Naive thymus-derived CD4-positive, alpha-beta T cell (primary cell): ENCODE measurements around the gene ZBTB9. TPM values are rescaled to one million over a fixed set of nuclear protein-coding genes. Genes with fewer than 3 reads are reported as not detected.
A peak's percentile ranks its signal among the peaks of the same experiment; 100 is the strongest.

Experiments used
- ATAC-seq: fragments of 150-1000 bp; cut with Tn5 transposase; 2 replicates; pipeline ENCODE4 v1.10.0; 2021; ENCODE audit warnings: mild to moderate bottlenecking, moderate library complexity
- CTCF ChIA-PET: fragments of 350-600 bp; sonication (Branson Sonifier 250); formaldehyde crosslinking; loops from one replicate; lab custom pipeline; 2021; ENCODE audit warnings: antibody characterized with exemption; lab: Charles Lee
- POLR2A ChIA-PET: fragments of 350-600 bp; sonication (Branson Sonifier 250); formaldehyde crosslinking; loops from one replicate; lab custom pipeline; 2021; ENCODE audit warnings: antibody characterized with exemption, inconsistent platforms; lab: Charles Lee
- DNase-seq, 9 donors: peaks; one replicate each; pipeline versions ENCODE4 v3.0.0 to v3.0.0-alpha.2; 2020 to 2022; ENCODE audit warnings: mixed read lengths in 1 of 9
- H3K27ac ChIP-seq: one replicate; pipeline ENCODE4 v1.7.0; 2013; ENCODE audit warnings: mild to moderate bottlenecking, low read depth, low read length, moderate library complexity
- H3K27me3 ChIP-seq, 2 donors: one replicate each; pipeline ENCODE4 v1.7.0; 2013; ENCODE audit warnings: low read length in 2 of 2, mild to moderate bottlenecking in 2 of 2, moderate library complexity in 2 of 2; ENCODE audit not compliant: control insufficient read depth in 2 of 2, insufficient read depth in 2 of 2
- H3K36me3 ChIP-seq, 3 experiments: 1 replicate in 2 of 3; 2 replicates in 1 of 3; pipeline ENCODE4 v1.7.0; 2013; ENCODE audit warnings: low read length in 3 of 3, mild to moderate bottlenecking in 3 of 3, moderate library complexity in 1 of 3; ENCODE audit not compliant: insufficient read depth in 3 of 3, control insufficient read depth in 2 of 3
- H3K4me1 ChIP-seq, 2 donors: one replicate each; pipeline ENCODE4 v1.7.0; 2013; ENCODE audit warnings: low read length in 2 of 2, mild to moderate bottlenecking in 2 of 2, moderate library complexity in 1 of 2; ENCODE audit not compliant: control insufficient read depth in 2 of 2, insufficient read depth in 2 of 2
- H3K4me3 ChIP-seq: 2 replicates; pipeline ENCODE4 v1.7.0; 2013; ENCODE audit warnings: mild to moderate bottlenecking, low read length
- H3K9me3 ChIP-seq, 3 experiments: 1 replicate in 2 of 3; 2 replicates in 1 of 3; pipeline ENCODE4 v1.7.0; 2013; ENCODE audit warnings: low read length in 3 of 3; ENCODE audit not compliant: control insufficient read depth in 2 of 3
- H3K27ac Mint-ChIP-seq, 9 donors: one replicate each; pipeline ENCODE4 v1.8.0; 2020 to 2022; ENCODE audit warnings: mixed read lengths in 9 of 9, mild to moderate bottlenecking in 8 of 9, moderate library complexity in 5 of 9, inconsistent platforms in 2 of 9
- H3K27me3 Mint-ChIP-seq, 5 donors: one replicate each; pipeline ENCODE4 v1.8.0; 2021 to 2022; ENCODE audit warnings: mixed read lengths in 5 of 5, mild to moderate bottlenecking in 1 of 5
- H3K36me3 Mint-ChIP-seq, 5 donors: one replicate each; pipeline ENCODE4 v1.8.0; 2020 to 2022; ENCODE audit warnings: mixed read lengths in 5 of 5, mild to moderate bottlenecking in 3 of 5, inconsistent platforms in 1 of 5
- H3K4me1 Mint-ChIP-seq, 7 donors: one replicate each; pipeline ENCODE4 v1.8.0; 2020 to 2022; ENCODE audit warnings: mixed read lengths in 7 of 7, mild to moderate bottlenecking in 3 of 7, inconsistent platforms in 1 of 7
- H3K4me3 Mint-ChIP-seq, 10 donors: one replicate each; pipeline ENCODE4 v1.8.0; 2020 to 2022; ENCODE audit warnings: mild to moderate bottlenecking in 10 of 10, mixed read lengths in 10 of 10, moderate library complexity in 6 of 10, inconsistent platforms in 2 of 10
- H3K9me3 Mint-ChIP-seq, 11 donors: one replicate each; pipeline ENCODE4 v1.8.0; 2020 to 2022; ENCODE audit warnings: mixed read lengths in 11 of 11, mild to moderate bottlenecking in 4 of 11, inconsistent platforms in 1 of 11, moderate library complexity in 1 of 11
- intact Hi-C, 2 donors: fragments of 100-400 bp; cut with micrococcal nuclease; formaldehyde crosslinking; loops; one replicate each; pipeline ENCODE4 v1.15.1; 2023
- polyA plus RNA-seq, 2 donors: library from polyadenylated mRNA; unstranded; fragments of 300-500 nt; fragmentation: Illumina TruSeq; gene quantifications; one replicate each; pipeline ENCODE4 v1.2.3, GENCODE V29; 2021
- total RNA-seq, 6 experiments: library from RNA in 5 of 6; stranded (reverse) in 5 of 6; gene quantifications; 1 replicate in 5 of 6; 2 replicates in 1 of 6; pipeline ENCODE4 v1.2.3 and lab custom pipeline; 2021 to 2026

The ZBTB9 gene
- total and polyA plus RNA-seq, 7 experiments from 2014 or later = 3.3 to 15.2 (median 9.8) TPM

GRCh38 chr6:33490621-33491020 is 36.2 kb downstream of the ZBTB9 start:
- peak overlapping the region in 1 of 9 donors; percentile 31 for H3K27ac Mint-ChIP-seq
- Histone ChIP-seq H3K36me3 (no peaks in the 10 kb centered on the region), H3K27me3 (no peaks in the 10 kb centered on the region), H3K27ac (no peak overlapping the region), H3K9me3 (no peaks in the 10 kb centered on the region), H3K4me1 (no peaks in the 10 kb centered on the region), H3K4me3 (no peak overlapping the region)
- H3K4me1 Mint-ChIP-seq = peaks cover 0 to 4% (median 0%) of the 10 kb centered on the region in 7 donors
- CTCF ChIA-PET = interaction anchor here (0.5 kb wide), 1 partner anchor 9 kb away, joined by 4 read pairs; no protein-coding TSS in a partner anchor
- no peak overlapping the region for H3K4me3 Mint-ChIP-seq
- intact Hi-C loops = no loop called here
- POLR2A ChIA-PET = no interaction called here
- no peak for ATAC-seq
- peaks cover 0 to 24% (median 5%) of the 10 kb centered on the region in 5 donors for H3K27me3 Mint-ChIP-seq
- no peaks in the 10 kb centered on the region for H3K9me3 Mint-ChIP-seq
- DNase-seq = no peak
- H3K36me3 Mint-ChIP-seq = no peaks in the 10 kb centered on the region

GRCh38 chr6:33492093-33492492 is 37.7 kb downstream of the ZBTB9 start:
- CTCF ChIA-PET = interaction anchor here (0.6 kb wide), 1 partner anchor 171 kb away, joined by 3 read pairs; no protein-coding TSS in a partner anchor
- Mint-ChIP-seq H3K4me3 (no peak overlapping the region), H3K9me3 (no peaks in the 10 kb centered on the region), H3K27me3 (peaks cover 0 to 31% (median 5%) of the 10 kb centered on the region in 5 donors), H3K27ac (peak overlapping the region in 1 of 9 donors; percentile 28), H3K4me1 (peaks cover 0 to 4% (median 0%) of the 10 kb centered on the region in 7 donors), H3K36me3 (no peaks in the 10 kb centered on the region)
- ATAC-seq (no peak), DNase-seq (no peak)
- POLR2A ChIA-PET = no interaction called here
- Histone ChIP-seq H3K4me3 (no peak overlapping the region), H3K27ac (no peak overlapping the region), H3K9me3 (no peaks in the 10 kb centered on the region), H3K4me1 (no peaks in the 10 kb centered on the region), H3K36me3 (no peaks in the 10 kb centered on the region), H3K27me3 (no peaks in the 10 kb centered on the region)
- intact Hi-C loops = loop anchor here in 1 of 2 donors (1.0 kb wide), 1 partner anchor 101 kb away; the partner anchor contains the start of gene KIFC1

GRCh38 chr6:33497157-33497556 is 42.8 kb downstream of the ZBTB9 start:
- CTCF ChIA-PET = no interaction called here
- intact Hi-C loops = no loop called here
- POLR2A ChIA-PET = interaction anchor here (0.6 kb wide), 1 partner anchor 95 kb away, joined by 3 read pairs; no protein-coding TSS in a partner anchor
- no peaks in the 10 kb centered on the region for H3K36me3 ChIP-seq
- Mint-ChIP-seq H3K4me3 (no peak overlapping the region), H3K4me1 (no peaks in the 10 kb centered on the region), H3K27me3 (peaks cover 0 to 27% (median 0%) of the 10 kb centered on the region in 5 donors), H3K36me3 (no peaks in the 10 kb centered on the region), H3K9me3 (no peaks in the 10 kb centered on the region), H3K27ac (no peak overlapping the region)
- ATAC-seq = no peak
- no peak overlapping the region for H3K27ac ChIP-seq
- no peaks in the 10 kb centered on the region for H3K9me3 ChIP-seq
- no peak overlapping the region for H3K4me3 ChIP-seq
- H3K27me3 ChIP-seq = no peaks in the 10 kb centered on the region
- DNase-seq = no peak
- no peaks in the 10 kb centered on the region for H3K4me1 ChIP-seq

GRCh38 chr6:33502486-33502885 is 48.1 kb downstream of the ZBTB9 start:
- no peak for DNase-seq
- intact Hi-C loops = no loop called here
- no peak overlapping the region for H3K27ac Mint-ChIP-seq
- no peak overlapping the region for H3K4me3 ChIP-seq
- ChIA-PET POLR2A (interaction anchor here (1.3 kb wide), 1 partner anchor 10 kb away, joined by 3 read pairs; no protein-coding TSS in a partner anchor), CTCF (no interaction called here)
- no peaks in the 10 kb centered on the region for H3K9me3 ChIP-seq
- H3K27me3 ChIP-seq = no peaks in the 10 kb centered on the region
- H3K4me1 ChIP-seq = no peaks in the 10 kb centered on the region
- peaks cover 0 to 4% (median 0%) of the 10 kb centered on the region in 11 donors for H3K9me3 Mint-ChIP-seq
- no peak overlapping the region for H3K4me3 Mint-ChIP-seq
- peaks cover 0 to 18% (median 0%) of the 10 kb centered on the region in 5 donors for H3K27me3 Mint-ChIP-seq
- ATAC-seq = no peak
- H3K4me1 Mint-ChIP-seq = no peaks in the 10 kb centered on the region
- no peak overlapping the region for H3K27ac ChIP-seq
- H3K36me3 Mint-ChIP-seq = no peaks in the 10 kb centered on the region
- H3K36me3 ChIP-seq = no peaks in the 10 kb centered on the region

- no peaks in the 10 kb centered on the region for H3K36me3 ChIP-seq
- no peaks in the 10 kb centered on the region for H3K9me3 ChIP-seq
- ChIA-PET CTCF (interaction anchor here (0.7 to 1.3 kb wide), 2 partner anchors 8 to 71 kb away, joined by 3 read pairs; no protein-coding TSS in a partner anchor), POLR2A (interaction anchor here (0.6 kb wide), 1 partner anchor 1248 kb away, joined by 3 read pairs; no protein-coding TSS in a partner anchor)
- no peaks in the 10 kb centered on the region for H3K27me3 ChIP-seq
- H3K4me1 Mint-ChIP-seq = peaks cover 0 to 4% (median 0%) of the 10 kb centered on the region in 7 donors
- no peak overlapping the region for H3K4me3 ChIP-seq
- H3K4me1 ChIP-seq = no peaks in the 10 kb centered on the region
- no peak for DNase-seq
- H3K27me3 Mint-ChIP-seq = peaks cover 7 to 18% (median 8%) of the 10 kb centered on the region in 5 donors
- no peak overlapping the region for H3K4me3 Mint-ChIP-seq
- no peak for ATAC-seq
- H3K36me3 Mint-ChIP-seq = no peaks in the 10 kb centered on the region
- H3K27ac ChIP-seq = no peak overlapping the region
- intact Hi-C loops = no loop called here
- no peak overlapping the region for H3K27ac Mint-ChIP-seq
- peaks cover 0 to 4% (median 0%) of the 10 kb centered on the region in 11 donors for H3K9me3 Mint-ChIP-seq
Measured at GRCh38 chr6:33504486-33504885, 50.1 kb downstream of the ZBTB9 start.

- no peak overlapping the region for H3K4me3 ChIP-seq
- CTCF ChIA-PET = no interaction called here
- H3K4me3 Mint-ChIP-seq = no peak overlapping the region
Measured at GRCh38 chr6:33505548-33506370, 51.4 kb downstream of the ZBTB9 start.

More at GRCh38 chr6:33505548-33506370, 51.4 kb downstream of the ZBTB9 start:
- Mint-ChIP-seq H3K27me3 (peaks cover 10 to 12% (median 11%) of the 10 kb centered on the region in 5 donors), H3K36me3 (no peaks in the 10 kb centered on the region), H3K27ac (no peak overlapping the region), H3K9me3 (peaks cover 0 to 4% (median 0%) of the 10 kb centered on the region in 11 donors), H3K4me1 (peaks cover 0 to 6% (median 0%) of the 10 kb centered on the region in 7 donors)
- Histone ChIP-seq H3K27ac (no peak overlapping the region), H3K27me3 (no peaks in the 10 kb centered on the region), H3K9me3 (no peaks in the 10 kb centered on the region), H3K4me1 (no peaks in the 10 kb centered on the region), H3K36me3 (no peaks in the 10 kb centered on the region)
- intact Hi-C loops = no loop called here
- ATAC-seq = no peak
- no peak for DNase-seq
- POLR2A ChIA-PET = no interaction called here
